Fibroblast of peridontal ligament (primary cell): Measurements from ENCODE around the gene GRAMD1B.
A peak's percentile ranks its signal among the peaks of the same experiment; 100 is the strongest.

Experiments used
- DNase-seq: peaks from one replicate; pipeline ENCODE4 v3.0.0-alpha.2; 2010; ENCODE audit errors: extremely low read depth

GRAMD1B gene

DNA sequence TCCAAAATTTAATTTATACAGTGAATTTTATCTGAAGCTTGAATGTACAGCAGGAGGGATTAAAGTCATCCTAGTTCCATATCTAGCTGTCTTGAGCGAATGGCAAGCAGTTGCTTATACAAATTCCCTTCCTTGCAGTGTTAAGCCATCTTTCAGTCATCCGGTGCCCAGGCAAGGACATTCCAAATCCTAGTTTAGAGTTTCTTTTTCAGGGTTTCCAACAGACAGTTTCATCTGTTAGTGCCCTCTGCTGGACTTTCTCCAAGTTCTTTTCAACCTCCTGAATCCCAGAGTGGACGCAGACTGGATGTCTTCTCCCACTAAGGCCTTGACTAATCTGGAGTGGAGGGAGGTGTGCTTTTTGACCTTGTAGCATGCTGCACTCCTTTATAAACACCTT lies 45.4 kb downstream of the GRAMD1B start:
- peak; percentile 64 for DNase-seq

DNA sequence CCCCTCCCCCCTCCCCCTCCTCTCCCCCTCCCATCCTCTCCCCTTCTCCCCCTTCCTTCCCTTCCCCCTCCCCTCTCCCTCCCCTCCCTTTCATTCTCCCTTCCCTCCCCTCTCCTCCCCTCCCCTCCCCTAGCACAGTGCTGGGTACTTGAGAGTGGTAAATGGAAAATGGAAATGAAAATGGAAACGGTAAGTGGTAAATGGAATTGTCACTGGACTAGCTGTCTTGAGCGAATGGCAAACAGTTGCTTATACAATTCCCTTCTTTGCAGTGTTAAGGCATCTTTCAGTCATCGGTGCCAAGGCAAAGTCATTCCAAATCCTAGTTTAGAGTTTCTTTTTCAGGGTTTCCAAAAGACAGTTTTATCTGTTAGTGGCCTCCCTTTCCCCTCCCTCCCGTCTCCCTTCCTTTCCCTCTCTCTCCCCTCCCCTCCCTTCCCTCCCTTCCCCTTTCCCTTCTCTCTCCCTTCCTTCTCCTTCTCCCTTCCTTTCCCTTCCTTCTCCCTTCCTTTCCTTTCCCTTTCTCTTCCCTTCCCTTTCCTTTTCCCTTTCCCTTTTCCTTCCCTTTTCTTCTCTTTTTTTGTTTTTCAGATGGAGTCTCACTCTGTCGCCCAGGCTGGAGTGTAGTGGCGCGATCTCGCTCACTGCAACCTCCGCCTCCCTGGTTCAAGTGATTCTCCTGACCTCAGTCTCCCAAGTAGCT lies 47.3 kb downstream of the GRAMD1B start:
- no peak for DNase-seq

DNA sequence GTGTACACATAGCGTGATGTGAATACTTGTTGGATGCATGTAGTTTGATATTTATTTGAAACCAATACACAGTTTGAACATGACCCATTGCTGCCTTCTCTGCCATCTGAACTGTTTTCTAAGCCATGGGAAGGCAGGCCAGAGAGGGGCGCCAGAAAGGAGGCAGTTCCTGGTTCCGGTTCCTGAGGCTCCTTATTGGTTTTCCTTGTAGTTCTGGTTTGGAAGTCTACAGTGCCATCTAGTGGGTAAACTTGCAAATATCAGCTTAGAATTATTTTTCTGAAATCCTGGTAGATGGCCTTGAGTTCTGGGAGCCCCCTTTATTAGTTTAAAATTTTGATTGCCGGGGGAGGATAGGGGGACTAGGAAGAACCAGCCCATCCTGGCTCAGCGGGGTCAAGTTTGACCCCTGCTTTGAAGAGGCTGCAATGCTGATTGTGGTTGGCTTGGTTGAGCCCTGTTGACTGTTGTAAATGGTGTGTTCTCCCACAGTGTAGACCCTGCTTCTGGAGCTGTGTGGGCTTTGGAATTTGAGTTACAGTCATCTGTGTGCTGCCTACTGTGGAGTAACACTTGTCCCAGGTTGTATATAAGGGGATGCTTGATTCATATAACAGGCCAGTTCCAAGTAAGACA lies 48.4 kb downstream of the GRAMD1B start:
- peak; percentile 94 for DNase-seq

- peak; percentile 27 for DNase-seq
These were observed 49.2 kb downstream of the GRAMD1B start for GRCh38 chr11:123479048-123479837.

- no peak for DNase-seq
These were observed 50.3 kb downstream of the GRAMD1B start for GRCh38 chr11:123480290-123480815.

GRCh38 chr11:123480882-123481281 lies 50.8 kb downstream of the GRAMD1B start:
- no peak for DNase-seq

GRCh38 chr11:123481640-123482039 lies 51.6 kb downstream of the GRAMD1B start:
- DNase-seq = no peak

DNA sequence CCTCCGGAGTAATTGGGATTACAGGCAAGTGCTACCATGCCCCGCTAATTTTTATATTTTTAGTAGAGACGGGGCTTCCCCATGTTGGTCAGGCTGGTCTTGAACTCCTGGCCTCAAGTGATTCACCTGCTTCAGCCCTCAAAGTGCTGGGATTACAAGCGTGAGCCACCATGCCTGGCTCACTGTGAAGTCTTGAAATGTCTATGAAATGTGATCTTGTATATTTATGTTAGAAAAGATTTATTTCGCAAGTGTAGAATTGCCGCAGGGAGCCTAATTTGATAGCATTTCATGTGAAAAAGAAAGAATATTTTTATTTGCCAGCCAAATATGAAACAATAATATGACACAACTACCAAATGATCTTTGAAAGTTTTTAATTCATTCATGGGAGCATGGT lies 52.1 kb downstream of the GRAMD1B start:
- DNase-seq = peak; percentile 35

DNA sequence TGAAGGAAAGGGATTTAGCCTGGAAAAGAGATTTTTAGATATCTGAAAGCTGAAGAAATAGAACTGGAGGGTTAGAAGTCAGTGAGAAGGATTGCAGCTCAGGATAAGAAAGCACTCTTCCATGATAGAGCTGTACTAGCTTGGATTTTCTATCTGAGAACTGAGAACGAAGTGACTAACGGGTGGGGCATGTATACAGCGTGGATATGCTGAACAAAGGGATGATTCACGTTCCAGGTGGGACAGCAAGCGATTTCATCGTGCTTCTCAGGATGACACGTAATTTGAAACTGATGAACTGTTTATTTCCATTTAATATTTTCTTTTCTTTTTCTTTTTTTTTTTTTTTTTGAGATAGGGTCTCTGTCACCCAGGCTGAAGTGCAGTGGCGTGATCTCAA lies 53.0 kb downstream of the GRAMD1B start:
- no peak for DNase-seq

DNA sequence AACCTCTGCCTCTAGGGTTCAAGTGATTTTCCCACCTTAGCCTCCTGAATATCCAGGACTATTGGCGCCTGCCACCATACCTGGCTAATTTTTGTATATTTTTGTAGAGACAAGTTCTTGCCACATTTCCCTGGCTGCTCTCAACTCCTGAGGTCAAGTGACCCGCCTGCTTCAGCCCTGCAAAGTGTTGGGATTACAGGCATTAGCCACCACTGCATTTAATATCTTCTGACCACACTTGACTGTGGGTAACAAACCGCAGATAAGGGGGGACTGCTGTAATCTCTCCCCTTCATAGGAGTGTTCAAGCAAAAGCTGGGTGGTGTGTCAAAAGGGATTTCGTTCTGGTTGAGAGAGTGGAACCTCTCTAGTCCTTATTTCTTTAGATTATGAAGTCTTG lies 53.4 kb downstream of the GRAMD1B start:
- no peak for DNase-seq

GRCh38 chr11:123484448-123484847 lies 54.4 kb downstream of the GRAMD1B start:
- DNase-seq = no peak

DNA sequence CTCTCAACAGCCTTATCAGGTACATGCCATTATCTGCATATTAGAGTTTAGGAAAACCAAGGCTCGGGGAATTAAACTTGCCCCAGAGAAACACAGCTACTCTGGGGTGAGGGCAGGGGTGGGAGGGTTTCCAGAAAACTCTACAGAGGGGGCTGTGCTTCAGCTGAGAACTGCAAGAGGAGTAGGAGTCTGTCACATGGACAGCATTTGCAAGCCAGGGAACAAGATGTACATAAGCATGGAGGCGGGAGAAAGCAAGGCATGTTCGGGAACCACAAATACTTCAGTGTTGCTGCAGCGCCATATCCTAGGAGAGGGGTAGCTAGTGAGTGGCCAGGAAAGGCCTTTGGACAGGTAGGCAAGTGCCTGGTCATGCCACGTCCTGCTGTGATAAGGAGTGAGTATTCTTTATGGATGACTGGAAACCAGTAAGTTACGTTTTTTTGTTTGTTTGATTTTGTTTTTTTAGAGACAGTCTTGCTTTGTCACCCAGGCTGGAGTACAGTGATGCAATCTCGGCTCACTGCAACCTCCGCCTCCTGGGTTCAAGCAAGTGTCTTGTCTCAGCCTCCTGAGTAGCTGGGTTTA lies 57.2 kb downstream of the GRAMD1B start:
- DNase-seq = no peak

- DNase-seq = no peak
These were observed 60.5 kb downstream of the GRAMD1B start for GRCh38 chr11:123490527-123490926.

- DNase-seq = no peak
These were observed 61.2 kb downstream of the GRAMD1B start for GRCh38 chr11:123491241-123491640.

GRCh38 chr11:123493349-123494063 lies 63.4 kb downstream of the GRAMD1B start:
- no peak for DNase-seq

GRCh38 chr11:123494195-123495050 lies 64.4 kb downstream of the GRAMD1B start:
- DNase-seq = peak; percentile 45

- no peak for DNase-seq
These were observed 74.3 kb downstream of the GRAMD1B start for GRCh38 chr11:123504401-123504800.

GRCh38 chr11:123505546-123506299 lies 75.7 kb downstream of the GRAMD1B start:
- DNase-seq = no peak

DNA sequence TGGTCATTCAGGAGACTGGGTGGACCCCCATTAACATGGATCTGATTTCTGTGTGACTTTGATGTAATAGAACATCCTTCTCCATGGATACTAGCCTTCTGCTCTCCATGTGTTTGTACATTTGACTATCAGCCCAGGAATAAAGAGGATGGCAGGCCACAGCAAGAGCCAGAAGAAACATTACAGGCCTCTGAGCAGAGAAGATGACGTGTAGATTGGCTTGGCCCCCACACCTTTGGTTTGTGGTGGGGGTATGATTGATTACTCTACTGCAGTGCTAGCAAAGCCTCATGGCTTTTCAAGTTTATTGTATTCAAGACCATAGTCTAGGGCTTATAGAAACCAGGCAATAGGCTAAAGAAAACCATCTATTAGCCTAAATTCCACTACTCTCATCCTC lies 77.0 kb downstream of the GRAMD1B start:
- DNase-seq = no peak
